Activated effector memory CD4-positive, alpha-beta T cell treated with anti-CD3 and anti-CD28 coated beads, Interleukin-2, amount 50 U/mL, for 16 hours (primary cell): ENCODE measurements around the gene BPIFB2.
"Not testable (repeated sequence)": the region's sequence is repeated elsewhere in the genome, so short reads cannot be mapped to it uniquely, and the experiment has no call there.

ENCODE experiments used
- DNase-seq: peaks from one replicate; pipeline ENCODE4 v3.0.0-alpha.2; 2020

The BPIFB2 gene

DNA sequence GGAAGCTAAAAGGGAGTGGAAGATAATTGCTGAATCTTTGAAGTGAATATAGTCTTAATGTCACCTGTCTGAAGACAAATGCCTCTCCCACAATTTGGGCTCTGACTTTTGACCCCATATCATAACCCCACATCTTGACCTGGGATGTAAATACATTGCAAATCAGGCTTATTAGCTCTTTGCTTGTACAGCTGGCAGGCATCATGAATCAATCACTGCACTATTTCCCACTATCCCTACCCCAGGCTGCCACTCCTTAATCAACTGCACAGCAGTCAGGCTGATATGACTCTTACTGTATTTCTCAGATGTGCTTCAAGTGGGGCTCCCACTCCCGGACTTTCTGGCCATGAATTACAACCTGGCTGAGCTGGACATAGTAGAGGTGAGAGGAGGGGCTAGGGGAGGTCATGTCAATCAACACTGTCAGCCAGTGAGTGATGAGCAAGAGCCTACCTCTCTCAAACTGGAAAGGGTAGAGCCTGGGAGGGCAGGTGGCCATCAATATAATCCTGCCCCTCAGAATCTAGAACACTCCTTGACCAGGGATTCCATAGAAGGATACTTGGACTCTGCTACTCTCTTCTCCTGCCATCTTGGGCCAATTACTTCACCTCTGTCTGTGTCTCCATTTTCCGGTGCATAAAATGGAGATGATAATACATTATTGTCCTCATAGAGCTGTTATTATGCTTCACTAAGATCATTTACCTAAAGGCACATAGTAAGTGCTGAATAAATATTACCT, 35.7 kb downstream of the BPIFB2 start:
- DNase-seq: no peak

DNA sequence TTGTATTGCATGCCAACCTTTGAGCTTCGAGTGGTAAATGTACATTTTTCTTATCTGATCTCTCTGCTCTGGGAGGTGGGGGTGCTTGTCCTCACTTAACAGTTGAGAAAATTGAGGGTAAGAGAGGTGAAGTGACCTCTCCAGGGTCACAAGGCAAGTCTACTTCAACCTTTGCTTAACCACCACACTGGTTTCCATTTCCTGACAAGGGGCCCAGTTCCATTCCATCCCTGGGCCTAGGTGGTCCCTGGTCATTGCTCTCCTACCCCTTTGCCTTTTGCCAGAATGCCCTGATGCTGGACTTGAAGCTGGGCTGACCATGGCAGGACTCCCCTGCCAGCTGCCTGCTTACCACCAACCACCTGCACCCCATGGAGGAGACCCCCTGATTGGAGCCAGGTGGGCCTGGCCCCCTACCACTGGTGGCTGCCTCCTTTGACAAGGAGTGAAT, 36.3 kb downstream of the BPIFB2 start:
- DNase-seq: no peak

DNA sequence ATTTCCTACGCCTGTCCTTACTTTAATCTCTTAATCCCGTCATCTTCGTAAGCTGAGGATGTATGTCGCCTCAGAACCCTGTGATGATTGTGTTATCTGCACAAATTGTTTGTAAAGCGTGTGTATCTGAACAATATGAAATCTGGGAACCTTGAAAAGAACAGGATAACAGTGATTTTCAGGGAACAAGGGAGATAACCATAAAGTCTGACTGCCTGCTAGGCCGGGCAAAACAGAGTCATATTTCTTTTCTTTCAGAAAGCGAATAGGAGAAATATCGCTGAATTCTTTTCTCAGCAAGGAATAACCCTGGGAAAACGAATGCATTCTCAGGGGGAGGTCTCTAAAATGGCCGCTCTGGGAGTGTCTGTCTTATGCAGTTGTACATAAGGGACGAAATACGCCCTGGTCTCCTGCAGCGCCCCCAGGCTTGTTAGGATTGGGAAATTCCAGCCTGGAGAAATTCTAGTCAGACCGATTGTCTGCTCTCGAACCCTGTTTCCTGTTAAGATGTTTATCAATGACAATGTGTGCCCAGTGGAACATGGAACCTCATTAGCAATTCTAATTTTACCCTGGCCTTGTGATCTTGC, 37.7 kb downstream of the BPIFB2 start:
- DNase-seq: not testable (repeated sequence)

DNA sequence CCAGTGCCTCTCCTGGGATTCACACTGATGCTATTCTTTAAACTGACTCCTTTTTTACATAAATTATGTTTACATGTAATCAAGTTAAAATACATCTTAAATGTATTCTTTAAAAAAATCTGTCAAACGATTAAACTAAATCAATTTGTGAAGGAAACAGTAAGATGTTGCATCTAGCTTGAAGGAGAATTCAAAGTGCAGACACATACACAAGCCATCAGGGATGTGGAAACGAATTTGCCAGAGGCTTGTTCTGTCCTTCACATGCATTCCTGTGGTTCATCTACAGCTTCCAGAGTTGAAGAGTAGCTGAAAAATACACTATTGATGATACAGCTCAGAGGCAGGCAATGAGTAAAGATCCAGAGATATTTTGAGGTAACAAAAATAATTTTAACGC, 38.9 kb downstream of the BPIFB2 start:
- DNase-seq: no peak

DNA sequence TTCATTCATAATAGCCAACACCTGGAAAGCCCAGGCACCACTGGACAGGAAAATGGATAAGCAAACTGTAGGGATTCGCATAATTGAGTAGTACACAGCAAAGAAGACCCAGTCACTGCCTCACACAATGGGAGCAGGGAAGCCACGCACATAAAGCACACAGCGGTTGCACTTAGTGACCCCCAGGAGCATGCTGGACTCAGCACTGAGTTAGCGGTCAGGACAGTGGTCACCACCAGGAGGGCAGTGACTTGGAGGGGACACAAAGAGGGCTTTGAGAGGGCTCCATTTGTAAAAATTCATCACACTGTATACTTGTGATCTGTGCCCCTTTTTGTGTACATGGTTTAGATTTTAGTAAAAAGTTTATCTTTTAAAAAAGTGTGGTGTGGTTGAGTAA, 43.8 kb downstream of the BPIFB2 start:
- no peak for DNase-seq

DNA sequence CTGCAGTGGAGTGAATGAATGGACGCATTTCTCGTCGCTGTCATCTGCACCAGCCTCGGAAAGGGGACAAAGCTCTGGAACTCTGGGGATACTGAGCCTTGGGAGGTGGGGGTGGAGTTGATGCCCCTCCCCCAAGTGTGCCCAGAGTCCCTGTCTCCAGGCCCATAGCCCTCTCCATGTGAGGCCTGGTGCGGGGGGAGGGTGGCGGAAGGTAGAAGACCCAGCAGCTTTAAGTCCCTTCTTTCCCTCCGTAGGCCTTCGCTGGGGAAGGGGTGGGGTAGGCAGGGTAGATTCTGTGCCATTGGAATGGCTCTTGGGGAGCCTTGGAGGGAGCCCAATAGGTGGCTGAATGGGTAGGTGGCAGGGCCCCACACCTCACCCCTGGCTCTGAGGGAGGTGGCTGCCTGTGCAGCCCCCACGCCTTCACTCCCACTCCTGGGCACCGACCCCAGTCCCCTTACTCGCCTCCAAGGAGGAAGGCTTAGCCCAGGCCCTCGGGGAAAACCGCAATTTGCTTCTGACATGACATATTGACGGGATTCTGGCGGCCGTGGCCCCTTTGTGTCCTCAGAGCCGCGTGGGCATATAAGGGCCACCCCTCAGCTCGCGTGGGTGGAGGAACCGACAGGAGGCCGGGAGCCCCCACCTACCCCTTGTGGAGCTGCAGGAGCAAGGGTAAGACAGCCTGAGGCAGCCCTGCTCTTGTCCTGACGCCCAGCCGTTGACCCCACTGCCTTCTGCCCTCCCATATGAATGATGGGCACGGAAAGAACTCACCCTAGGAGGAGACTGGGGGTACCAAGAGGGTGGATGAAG, 46.0 kb downstream of the BPIFB2 start, which contains the start of gene BPIFB3:
TSS of gene BPIFB3 (plus strand) at position 613 of the 816 bp plus-strand sequence. CDS start 1,533 bp downstream, outside the sequence.
- no peak for DNase-seq

DNA sequence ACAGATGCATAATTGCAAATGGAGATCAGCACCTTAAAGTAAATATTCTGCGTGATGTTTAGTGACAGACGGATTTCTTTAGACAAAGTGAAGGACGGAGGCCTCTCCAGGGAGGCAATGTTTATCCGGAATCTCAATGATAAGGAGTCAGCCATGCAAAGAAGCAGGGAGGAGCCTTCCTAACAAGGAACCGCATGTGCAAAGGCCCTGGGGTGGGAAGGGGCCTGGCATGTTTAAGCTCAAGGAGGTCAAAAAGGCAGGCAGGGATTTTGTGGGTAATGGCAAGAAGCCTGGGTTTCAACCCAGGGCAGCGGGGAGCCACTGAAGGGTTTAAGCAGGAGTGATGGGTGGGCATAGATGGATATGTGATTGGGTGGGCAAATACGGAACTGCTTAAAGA, 46.9 kb downstream of the BPIFB2 start:
- no peak for DNase-seq

DNA sequence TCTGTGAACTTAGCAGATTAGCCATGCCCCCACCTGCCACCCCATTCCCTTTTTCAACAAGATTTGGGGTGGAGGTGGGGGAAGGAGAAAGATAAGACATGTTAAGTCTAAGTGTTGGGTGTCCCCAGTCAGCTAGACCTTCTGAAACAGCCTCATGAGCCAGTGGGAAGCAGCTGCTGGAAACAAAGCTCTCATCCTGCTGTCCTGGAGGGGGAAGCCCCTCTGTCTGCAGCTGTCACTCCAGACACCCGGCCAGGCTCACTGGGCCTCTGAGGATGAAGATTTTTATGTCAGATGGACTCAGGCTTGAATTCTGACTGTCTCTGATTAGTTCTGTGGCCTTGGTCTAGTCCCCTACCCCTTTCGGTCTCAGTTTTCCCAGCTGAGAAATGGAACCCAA, 47.3 kb downstream of the BPIFB2 start:
- DNase-seq: no peak

DNA sequence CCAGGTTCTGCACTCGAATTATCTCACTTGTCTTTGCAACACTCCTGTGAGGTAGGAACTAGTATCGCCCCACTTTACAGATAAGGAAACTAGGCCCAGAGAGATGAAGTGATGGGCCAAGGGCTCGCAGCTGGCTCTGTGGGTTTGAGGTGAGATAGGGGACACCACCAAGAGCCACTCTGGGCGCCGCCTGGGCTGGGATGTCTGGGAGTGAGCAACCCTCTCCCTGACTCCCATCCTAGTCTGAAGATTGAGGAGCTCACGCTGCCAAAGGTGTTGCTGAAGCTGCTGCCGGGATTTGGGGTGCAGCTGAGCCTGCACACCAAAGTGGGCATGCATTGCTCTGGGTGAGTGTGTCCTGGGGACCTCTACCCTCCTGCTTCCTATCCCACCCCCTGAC, 51.6 kb downstream of the BPIFB2 start:
- DNase-seq: no peak

DNA sequence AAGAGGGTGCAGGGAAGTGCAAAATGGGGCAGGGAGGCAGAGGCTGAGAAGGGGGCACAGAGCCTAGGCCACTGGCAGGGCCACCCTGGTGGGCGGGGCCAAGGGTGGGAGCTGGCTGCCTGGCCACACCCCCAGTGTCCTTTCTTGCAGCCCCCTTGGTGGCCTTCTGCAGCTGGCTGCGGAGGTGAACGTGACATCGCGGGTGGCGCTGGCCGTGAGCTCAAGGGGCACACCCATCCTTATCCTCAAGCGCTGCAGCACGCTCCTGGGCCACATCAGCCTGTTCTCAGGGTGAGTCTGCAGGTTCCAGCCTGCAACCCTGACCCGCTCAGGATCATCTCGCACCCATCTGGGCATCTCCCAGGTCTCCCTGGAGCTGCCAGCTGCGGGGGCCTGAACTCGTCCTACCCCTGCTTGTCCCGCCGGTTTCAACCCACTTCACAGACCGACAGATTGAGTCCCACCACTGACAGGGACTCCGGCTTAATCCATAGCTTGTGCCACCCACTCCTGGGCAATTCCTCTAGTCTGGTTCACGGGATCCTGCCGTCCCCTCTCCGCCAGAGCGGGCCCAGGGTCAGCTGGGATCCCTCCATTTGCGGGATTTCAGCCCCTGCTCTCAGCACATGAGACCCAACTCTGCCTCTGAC, 52.4 kb downstream of the BPIFB2 start:
- DNase-seq: no peak

DNA sequence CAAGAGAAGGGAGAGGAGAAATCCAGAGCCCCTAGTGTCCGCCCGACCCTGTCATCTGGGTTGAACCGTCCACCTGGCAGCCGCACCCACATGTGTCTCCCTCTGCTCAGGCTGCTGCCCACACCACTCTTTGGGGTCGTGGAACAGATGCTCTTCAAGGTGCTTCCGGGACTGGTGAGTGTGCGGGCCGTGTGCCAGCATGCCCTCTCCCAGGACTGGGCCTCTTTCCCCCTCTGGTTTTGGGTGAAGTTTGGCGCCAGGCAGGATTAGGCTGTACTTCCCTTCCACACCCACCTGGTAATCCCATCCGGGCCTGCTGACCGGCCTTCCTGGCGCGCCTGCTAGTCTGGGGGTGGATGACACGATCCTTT, 54.1 kb downstream of the BPIFB2 start:
- DNase-seq: no peak

DNA sequence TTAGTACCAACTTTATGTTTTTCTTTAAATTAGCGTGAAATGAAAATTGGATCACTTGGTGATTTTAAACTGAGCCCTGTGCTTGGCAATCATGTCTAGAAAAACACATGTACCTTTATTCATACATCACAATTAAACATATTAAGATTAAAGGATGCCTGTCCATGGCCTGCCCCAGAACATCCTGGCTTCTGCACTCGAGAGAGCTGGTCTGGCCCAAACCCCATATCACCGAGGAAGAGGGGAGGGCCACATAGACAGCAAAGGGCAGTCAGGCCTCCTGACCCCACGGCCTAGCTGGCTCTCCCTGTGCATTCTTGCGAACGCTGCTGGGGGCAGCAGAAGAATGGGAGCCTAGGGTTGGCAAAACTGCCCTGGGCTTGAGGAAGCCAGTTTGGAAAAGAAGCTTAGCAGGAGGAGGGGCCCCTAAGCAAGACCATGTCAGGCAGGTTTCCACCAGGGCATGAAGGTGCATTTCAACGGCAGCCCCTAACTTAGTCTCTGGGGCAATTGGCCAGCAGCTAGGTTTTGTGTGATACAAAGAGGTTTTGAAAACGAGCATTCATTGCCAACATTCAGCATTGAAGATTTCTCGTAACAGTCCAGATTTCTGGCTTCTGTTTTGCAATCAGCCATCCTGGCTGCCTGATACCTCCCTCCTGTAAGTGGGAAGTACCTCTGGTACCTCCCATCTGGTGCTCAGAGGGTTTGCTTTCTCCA, 54.8 kb downstream of the BPIFB2 start:
- DNase-seq: no peak

DNA sequence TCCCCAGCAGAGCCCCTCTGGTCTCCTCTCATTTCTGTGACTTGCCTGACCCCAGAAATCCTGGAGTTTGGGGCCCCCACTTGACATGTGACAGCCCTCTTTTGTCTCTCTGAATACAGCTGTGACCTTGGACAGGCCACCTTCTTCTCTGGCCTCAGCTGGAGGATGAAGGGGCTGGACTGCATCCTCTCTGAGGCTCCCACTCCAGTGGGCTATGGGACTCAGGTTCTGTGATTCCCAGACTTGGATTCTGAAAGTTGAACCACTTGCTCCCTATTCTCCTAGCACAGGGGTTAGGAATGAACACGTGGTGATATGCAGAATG, 55.3 kb downstream of the BPIFB2 start:
- DNase-seq: no peak

DNA sequence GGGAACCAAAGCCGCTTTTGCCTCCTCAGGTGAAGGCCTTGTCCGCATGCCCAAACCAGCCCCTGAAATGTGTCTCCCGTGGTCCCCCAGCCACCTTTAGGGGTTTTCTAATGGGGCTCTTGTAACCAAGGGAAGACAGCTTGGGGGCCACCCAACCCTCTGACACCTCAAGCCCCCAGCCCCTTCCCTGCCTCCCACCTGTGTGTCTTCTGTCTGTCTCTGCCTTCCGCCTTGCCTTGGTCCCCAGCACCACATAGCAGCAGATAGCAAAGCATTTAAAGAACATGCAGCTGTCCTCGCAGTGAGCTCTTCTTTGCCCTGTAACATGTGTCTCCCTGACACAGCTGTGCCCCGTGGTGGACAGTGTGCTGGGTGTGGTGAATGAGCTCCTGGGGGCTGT, 55.8 kb downstream of the BPIFB2 start:
- DNase-seq: no peak

DNA sequence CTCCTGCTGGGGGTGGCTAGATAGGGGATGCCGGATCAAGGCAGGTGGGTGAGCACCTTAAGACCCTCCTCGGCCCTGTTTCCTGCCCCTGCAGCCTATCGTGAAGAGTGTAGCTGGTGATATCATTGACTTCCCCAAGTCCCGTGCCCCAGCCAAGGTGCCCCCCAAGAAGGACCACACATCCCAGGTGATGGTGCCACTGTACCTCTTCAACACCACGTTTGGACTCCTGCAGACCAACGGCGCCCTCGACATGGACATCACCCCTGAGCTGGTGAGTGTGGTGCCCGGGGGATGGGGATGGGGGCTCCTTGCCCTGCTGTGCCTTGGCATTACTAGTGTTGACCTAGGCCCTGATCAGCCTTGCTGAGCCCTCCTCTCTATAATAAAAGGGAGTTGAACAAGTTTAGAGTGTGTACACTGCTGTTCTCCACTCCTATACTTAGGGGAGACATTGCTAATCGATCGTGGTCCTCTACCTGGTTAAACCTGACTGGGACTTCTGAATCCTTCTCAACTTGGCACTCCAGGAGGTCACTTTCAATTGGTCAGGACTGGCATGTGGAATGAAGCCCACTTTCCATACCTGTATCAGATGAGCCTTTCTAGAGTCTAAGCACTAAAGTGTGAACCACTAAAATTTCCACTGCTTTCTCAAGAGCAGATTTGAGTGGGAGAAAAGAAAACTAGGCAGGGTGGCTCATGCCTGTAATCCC, 57.2 kb downstream of the BPIFB2 start:
- no peak for DNase-seq

DNA sequence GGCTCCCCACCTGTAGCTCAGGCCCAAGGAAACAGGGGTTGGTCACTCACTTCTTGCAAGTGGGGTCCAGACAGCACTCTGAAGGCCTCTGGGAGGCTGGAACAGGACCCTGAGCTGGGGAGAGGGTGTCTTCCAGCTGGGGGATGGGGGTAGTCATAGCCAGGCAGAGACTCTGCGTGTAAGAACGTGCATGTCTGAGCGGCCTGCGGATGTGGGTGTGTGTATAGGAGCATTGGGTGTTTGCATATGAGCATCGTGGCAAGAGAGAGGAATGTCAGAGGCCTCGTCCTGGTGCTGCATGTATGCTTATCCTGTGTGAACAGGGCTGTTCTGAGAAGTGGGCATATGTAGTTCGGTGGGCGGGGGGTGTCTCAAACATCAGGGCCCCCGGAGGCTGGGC, 58.3 kb downstream of the BPIFB2 start:
- DNase-seq: no peak

DNA sequence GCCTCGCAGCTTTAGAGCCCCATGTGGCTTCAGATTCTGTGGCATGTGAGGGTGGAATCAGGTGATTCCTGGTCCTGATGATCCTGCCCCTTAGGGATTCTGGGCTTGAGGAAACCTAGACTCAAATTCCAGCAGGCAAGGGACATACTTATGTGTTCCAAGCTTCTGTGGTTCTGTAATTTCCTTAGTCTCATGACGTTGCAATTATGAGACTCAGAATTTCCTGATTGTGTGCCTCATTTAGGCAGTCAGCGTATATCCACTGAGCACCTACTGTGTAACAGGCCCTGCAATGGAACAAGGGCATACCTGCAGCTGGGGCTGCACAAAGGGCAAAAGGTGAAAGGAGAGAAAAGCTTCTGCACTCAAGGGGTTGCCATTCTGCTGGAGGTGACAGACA, 60.3 kb downstream of the BPIFB2 start:
- no peak for DNase-seq

DNA sequence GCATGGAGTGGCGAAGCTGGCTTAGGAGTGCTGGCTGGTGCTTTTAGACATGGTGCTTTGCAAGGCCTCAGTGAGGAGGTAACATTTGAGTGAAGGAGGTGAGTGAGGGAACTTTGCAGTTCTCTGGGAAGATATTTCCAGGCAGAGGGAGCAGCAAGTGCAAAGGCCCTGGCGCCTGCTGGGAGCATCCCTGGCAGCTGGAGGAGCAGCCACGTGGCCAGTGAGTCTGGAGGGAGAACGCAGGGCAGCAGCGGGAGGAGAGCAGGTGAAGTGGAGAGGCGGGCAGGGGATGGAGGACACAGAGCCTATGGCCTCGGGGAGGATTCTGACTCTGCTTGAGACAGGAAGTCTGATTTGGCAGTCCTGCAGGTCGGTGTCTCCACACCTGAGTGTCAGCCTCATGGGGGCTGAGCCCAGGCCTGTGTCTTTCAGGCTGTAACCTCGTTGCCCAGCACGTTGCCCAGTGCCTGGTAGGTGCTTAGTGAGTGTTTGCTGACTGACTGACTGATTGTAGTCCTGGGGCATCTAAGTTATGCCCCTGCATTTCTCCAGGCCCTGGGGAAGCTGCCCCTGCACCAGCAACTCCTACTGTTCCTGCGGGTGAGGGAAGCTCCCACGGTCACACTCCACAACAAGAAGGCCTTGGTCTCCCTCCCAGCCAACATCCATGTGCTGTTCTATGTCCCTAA, 60.9 kb downstream of the BPIFB2 start:
- DNase-seq: no peak

DNA sequence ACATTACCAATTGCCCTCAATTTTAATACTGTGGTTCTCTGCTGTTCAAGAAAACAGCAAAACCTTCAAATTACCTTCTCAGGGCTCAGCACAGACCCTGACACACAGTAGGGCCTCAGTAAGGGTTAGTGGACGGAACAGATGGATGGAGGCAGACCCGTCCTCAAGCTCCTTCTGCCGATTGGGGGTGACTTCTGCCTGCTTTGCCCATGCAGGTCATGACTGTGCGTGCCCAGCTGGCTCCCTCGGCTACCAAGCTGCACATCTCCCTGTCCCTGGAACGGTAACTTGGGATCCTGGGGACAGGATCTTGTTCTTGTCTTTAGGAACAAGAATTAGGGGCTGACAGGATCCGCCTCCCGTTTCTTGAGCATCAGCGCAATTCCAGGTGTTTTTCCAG, 62.2 kb downstream of the BPIFB2 start:
- no peak for DNase-seq

DNA sequence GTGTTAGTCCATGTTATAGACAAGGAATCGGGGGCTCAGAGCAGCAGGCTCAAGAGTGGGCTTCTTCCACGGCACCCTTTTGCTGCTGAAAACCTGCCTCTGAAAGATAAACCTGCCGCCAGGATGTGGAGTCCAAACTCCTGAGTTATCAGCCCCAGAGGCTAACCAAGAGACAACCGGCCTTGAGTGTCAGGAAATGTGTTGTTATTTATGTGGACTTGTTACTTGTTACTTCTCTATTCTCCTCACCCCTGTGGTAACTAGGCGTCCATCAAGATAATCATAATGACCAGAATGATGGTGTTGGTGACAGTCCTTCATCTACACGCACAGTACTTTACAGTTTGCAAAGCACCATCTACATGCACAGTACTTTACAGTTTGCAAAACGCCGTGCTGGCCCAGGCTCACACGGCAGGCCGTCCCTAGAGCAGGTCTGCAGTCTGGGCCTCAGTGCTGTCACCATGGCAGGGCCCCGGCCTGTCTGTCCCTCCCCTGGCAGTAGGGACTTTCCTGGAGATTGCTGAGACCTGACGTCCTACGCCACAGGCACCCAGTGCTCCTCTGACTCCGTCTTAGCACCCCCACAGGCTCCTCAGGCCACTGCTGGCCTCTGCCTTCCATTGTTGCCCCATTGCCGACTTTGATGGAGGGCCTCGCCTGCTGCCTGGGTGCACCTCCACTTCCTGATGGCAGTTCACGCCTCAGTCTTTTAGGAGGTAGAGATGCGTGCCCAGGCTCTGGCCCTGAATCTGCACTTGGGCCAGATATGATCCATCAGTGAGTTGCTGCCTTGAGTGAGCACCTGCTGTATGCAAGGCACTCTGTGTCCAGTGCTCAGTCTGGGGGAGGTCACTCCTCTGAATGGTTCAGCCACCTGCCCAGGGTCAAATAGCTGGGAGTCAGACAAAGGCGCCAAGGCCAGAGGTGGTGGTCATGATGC, 62.9 kb downstream of the BPIFB2 start:
- no peak for DNase-seq
